HG02798 (cell line): ENCODE data around the gene SLC6A17.
A peak's percentile ranks its signal among the peaks of the same experiment; 100 is the strongest.

Experiments
- ATAC-seq: cut with Tn5 transposase; IDR thresholded peaks from one replicate; pipeline ENCODE4 v1.9.1; 2021; ENCODE audit warnings: mild to moderate bottlenecking; ENCODE audit not compliant: unreplicated experiment, poor library complexity

SLC6A17 gene

GRCh38 chr1:110198746-110199145 is 48.5 kb downstream of the SLC6A17 start:
- no peak for ATAC-seq

DNA sequence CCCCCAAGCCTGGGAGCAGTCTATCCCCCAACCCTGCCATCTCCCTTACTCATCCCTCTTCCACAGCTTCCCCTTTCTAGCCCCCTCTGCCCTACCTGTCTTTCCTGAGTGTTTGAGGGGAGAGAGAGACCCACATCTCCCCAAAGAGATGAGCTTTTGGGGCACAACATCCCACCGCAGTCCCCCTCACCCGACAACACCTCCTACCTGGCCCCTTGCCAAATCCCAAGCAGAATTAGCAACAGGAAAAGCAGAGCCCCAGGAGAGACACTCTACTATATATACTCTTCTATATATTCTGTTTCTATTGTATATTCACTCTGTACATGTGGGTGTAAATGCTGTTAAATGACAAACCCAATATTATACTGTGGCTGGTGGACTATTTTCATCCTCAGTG is 49.9 kb downstream of the SLC6A17 start:
- no peak for ATAC-seq

DNA sequence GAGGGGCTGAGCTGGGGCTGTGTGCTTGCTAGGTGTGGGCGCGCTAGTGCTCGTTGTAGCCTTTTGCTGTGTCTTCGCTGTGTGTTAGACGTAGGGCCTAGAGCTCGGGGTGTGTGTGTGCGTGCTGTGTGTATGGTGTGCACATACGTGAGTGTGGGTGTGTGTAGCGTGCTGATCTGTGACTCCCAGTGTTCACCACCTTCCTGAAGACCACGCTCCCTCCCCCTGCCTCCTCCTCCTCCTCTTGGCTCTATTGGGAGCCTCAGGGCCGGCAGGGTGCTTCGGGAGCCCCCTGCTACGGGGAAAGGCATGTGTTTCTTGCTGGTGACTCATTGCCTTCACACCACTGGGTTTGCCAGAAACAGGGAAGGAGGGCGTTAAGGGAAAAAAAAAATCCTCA is 50.4 kb downstream of the SLC6A17 start:
- no peak for ATAC-seq

- no peak for ATAC-seq
These were observed 51.0 kb downstream of the SLC6A17 start for GRCh38 chr1:110201157-110201825.

- peak; percentile 43 for ATAC-seq
These were observed 52.8 kb downstream of the SLC6A17 start for GRCh38 chr1:110203021-110203661.

DNA sequence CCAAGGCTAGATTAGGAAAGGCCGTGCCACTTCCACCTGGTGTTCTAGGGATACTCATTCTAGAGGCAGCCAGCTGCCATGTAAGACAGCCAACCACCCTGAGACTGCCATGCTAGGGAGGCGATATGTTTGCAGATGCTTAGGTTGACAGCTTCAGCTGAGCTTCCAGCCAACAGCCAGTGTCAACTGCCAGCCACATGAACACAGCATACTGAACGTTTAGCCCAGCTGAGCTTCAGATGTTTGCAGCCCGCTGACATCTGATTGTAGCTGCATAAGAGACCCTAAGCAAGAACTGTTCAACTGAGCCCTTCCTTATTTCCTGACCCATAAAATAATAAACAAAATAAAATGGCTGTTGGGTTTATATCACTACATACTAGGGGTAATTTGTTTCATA is 54.9 kb downstream of the SLC6A17 start:
- no peak for ATAC-seq

GRCh38 chr1:110205591-110206155 is 55.4 kb downstream of the SLC6A17 start:
- no peak for ATAC-seq

GRCh38 chr1:110206261-110206920 is 56.1 kb downstream of the SLC6A17 start:
- no peak for ATAC-seq

DNA sequence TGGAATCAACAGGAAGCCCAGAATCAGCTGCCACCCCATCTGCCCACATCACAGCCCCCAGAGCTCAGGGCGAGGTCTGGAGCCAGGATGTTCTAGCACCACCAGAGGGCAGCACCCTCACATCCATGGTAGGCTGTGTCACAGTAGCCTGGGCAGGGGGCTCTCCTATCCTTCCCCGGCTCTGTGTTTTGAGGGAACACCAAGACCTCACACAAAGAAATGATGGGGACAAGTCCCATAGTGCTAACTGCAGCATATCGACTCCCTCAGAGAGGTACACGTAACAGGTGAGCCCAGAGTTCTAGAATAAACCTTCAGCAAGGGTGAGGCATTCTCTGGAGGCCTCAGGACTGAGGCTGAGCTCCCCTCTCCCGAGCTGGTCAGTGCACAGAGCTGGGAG is 57.5 kb downstream of the SLC6A17 start:
- peak; percentile 26 for ATAC-seq

GRCh38 chr1:110208916-110209645 is 58.8 kb downstream of the SLC6A17 start:
- ATAC-seq, result no peak

- ATAC-seq, result peak; percentile 87
These were observed 59.7 kb downstream of the SLC6A17 start, which contains the start of gene KCNC4 for GRCh38 chr1:110209715-110210603. Gene KCNC4 (plus strand): TSS chr1:110210314. CDS start chr1:110211500, 1,186 bp downstream.

GRCh38 chr1:110210604-110211495 is 60.6 kb downstream of the SLC6A17 start:
- ATAC-seq, result peak; percentile 25

DNA sequence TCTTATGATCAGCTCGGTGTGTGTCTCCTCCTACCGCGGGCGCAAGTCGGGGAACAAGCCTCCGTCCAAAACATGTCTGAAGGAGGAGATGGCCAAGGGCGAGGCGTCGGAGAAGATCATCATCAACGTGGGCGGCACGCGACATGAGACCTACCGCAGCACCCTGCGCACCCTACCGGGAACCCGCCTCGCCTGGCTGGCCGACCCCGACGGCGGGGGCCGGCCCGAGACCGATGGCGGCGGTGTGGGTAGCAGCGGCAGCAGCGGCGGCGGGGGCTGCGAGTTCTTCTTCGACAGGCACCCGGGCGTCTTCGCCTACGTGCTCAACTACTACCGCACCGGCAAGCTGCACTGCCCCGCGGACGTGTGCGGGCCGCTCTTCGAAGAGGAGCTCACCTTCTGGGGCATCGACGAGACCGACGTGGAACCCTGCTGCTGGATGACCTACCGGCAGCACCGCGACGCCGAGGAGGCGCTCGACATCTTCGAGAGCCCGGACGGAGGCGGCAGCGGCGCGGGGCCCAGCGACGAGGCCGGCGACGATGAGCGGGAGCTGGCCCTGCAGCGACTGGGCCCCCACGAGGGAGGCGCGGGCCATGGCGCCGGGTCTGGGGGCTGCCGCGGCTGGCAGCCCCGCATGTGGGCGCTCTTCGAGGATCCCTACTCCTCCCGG is 61.3 kb downstream of the SLC6A17 start:
- no peak for ATAC-seq

DNA sequence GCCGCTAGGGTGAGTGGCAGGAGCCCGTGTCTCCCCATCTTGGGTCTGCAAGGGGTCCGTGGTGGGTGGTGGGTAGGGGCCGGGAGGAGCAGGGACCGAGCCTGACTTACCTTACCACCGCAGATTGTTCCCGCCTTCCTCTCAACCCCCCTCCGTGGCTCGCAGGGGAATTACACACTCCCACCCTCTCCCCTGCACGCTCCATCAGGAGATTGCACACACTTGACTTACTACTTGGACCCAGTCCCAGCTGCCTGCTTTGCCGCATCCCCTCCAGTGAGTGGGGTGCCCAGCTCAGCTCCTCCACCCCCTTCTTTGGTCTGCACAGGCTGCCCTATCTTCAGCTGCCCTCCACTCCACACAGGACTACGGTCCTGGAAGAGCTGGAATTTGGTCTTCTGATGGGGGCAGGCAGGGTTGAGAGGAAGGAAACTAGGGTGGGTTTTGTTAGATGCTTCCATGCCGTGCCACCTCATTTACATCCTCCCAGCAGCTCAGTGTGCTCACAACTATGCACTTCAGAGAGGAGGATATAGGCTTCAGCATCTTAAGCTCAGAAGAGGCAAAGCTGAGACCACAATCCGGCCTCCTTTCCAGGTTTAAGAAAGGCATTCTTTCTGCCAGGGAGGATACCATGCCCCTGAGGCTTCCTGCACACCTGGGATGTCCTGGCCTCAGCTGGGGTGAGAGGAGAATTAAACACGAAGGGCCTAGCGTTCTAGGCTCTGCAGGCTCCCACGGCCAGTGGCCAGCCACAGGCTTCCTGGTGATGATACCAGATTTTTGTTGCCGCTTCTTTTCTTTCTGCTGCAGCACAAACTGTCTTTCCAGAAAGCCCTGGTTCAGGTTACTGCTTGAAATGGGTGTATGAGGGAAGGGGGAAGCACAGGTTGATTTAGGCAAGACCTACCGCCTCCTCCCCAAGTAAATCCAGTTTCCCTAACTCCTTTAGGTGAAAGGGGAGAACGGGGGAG is 62.2 kb downstream of the SLC6A17 start:
- no peak for ATAC-seq

- ATAC-seq, result no peak
These were observed 62.8 kb downstream of the SLC6A17 start for GRCh38 chr1:110213143-110213540.

- no peak for ATAC-seq
These were observed 64.4 kb downstream of the SLC6A17 start for GRCh38 chr1:110214454-110215404.
